ENCODE measurements around the gene CDHR2. TPM values are rescaled to one million over a fixed set of nuclear protein-coding genes. Genes with fewer than 3 reads are reported as not detected.
A peak's percentile ranks its signal among the peaks of the same experiment; 100 is the strongest.

The CDHR2 gene
- total RNA-seq, 1 donor = under 0.01 TPM

- no peaks in the 10 kb centered on the region for H3K79me2 ChIP-seq (ENCODE audit: insufficient read depth, low read length)
- no peak overlapping the region for H3K4me2 ChIP-seq (ENCODE audit: insufficient read depth, low read length)
- no peak for DNase-seq (ENCODE audit: insufficient read length, low spot score, missing footprints)
- no peaks in the 10 kb centered on the region for H3K9me3 ChIP-seq (ENCODE audit: low read depth, low read length)
- H3K27ac ChIP-seq (ENCODE audit: low read depth, low read length) = no peak overlapping the region
- H3K27me3 ChIP-seq (ENCODE audit: insufficient read depth, low read length) = no peaks in the 10 kb centered on the region
- no peak overlapping the region for H2AFZ ChIP-seq (ENCODE audit: low read length)
- H3K4me1 ChIP-seq (ENCODE audit: insufficient read depth, low read length) = peaks cover 3% of the 10 kb centered on the region
- TF ChIP-seq CTCF (IDR thresholded peaks at IDR 0.05; ENCODE audit: extremely low read depth, low read depth, low read length) = no peak
- H3K36me3 ChIP-seq (ENCODE audit: insufficient read depth, low read length) = peaks cover 25% of the 10 kb centered on the region
- peaks cover 1% of the 10 kb centered on the region for H4K20me1 ChIP-seq (ENCODE audit: insufficient read depth, low read length)
- H3K4me3 ChIP-seq (ENCODE audit: insufficient read depth, low read length) = no peak overlapping the region
Observed at GRCh38 chr5:176526462-176526861, 22.7 kb upstream of the CDHR2 start.

DNA sequence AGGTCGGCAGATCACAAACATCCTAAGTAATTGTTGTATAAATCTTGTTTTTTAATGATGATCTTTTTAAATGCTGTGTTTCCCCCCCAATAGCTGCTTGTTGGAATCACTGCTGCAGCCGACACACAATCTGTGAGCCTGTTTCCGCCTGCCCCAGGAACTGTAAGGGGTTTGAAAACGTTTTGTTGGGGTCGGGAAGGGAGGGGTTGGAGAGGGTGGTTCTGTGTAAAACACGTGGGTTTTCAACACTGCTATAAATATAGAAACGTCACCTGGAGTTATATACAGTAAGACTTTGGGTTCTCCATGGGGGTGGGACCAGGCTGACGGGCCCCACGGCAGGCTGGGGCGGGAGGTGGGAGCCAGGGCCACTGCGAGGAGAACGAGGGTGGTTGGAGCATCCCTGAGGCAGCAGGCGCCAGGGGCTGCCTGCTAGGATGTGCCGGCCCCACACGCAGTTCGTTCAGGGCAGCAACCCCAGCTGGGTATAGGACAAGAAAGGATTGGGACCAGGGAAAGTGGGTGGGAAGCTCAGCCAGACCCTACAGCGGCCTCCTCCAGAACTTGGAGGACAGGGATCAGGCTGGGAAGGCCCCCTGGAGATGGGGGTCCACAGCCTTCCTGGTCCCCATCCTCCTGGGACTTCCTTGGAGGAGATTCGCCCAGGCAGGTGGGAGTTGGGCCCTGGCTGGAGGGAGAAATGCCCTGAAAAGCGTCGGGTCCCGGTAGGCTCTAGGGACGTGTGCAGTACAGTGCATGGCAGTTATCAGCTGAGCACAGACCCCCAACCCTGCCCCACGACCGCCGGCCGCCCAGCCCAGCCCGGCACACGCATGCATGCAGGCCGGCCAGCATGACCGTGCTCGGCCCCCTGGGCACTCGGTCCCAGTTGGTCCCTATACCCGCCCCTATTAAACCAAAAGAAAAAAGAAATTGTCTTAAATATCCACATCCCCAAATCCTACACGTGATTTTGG is 21.6 kb upstream of the CDHR2 start:
- Histone ChIP-seq H3K4me2 (ENCODE audit: insufficient read depth, low read length) (no peak overlapping the region), H3K79me2 (ENCODE audit: insufficient read depth, low read length) (peaks cover 5% of the 10 kb centered on the region), H3K36me3 (ENCODE audit: insufficient read depth, low read length) (peaks cover 28% of the 10 kb centered on the region), H2AFZ (ENCODE audit: low read length) (no peak overlapping the region), H3K27ac (ENCODE audit: low read depth, low read length) (no peak overlapping the region), H3K9me3 (ENCODE audit: low read depth, low read length) (no peaks in the 10 kb centered on the region), H3K4me1 (ENCODE audit: insufficient read depth, low read length) (peaks cover 4% of the 10 kb centered on the region), H3K27me3 (ENCODE audit: insufficient read depth, low read length) (no peaks in the 10 kb centered on the region), H4K20me1 (ENCODE audit: insufficient read depth, low read length) (peaks cover 6% of the 10 kb centered on the region), H3K4me3 (ENCODE audit: insufficient read depth, low read length) (no peak overlapping the region)
- DNase-seq (ENCODE audit: insufficient read length, low spot score, missing footprints) = no peak
- no peak for TF ChIP-seq CTCF (IDR thresholded peaks at IDR 0.05; ENCODE audit: extremely low read depth, low read depth, low read length)

DNA sequence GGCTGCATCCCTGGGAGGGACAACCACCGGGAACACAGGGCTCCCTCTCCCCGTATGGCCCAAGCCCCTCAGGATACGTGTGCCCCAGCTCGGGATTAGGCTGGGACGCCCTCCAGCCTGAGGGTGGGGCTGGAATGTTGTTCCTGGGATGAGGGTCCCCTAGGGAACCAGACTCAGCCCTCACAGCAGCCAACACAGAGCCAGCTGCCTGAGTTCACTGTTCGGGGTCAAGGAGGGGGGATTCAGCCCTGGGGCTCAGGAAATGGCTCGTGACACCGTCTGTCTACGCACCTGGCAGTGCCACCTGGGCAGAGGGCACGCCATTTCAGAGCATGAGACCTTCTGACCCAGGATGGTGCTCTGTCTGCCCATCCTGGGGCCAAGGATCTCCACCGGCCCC is 20.8 kb upstream of the CDHR2 start:
- H3K4me2 ChIP-seq (ENCODE audit: insufficient read depth, low read length) = no peak overlapping the region
- H3K4me3 ChIP-seq (ENCODE audit: insufficient read depth, low read length) = no peak overlapping the region
- H3K27ac ChIP-seq (ENCODE audit: low read depth, low read length) = no peak overlapping the region
- DNase-seq (ENCODE audit: insufficient read length, low spot score, missing footprints) = peak; percentile 90
- H3K36me3 ChIP-seq (ENCODE audit: insufficient read depth, low read length) = peaks cover 28% of the 10 kb centered on the region
- H4K20me1 ChIP-seq (ENCODE audit: insufficient read depth, low read length) = peaks cover 13% of the 10 kb centered on the region
- no peak for TF ChIP-seq CTCF (IDR thresholded peaks at IDR 0.05; ENCODE audit: extremely low read depth, low read depth, low read length)
- H3K79me2 ChIP-seq (ENCODE audit: insufficient read depth, low read length) = peaks cover 12% of the 10 kb centered on the region
- H3K27me3 ChIP-seq (ENCODE audit: insufficient read depth, low read length) = no peaks in the 10 kb centered on the region
- peaks cover 4% of the 10 kb centered on the region for H3K4me1 ChIP-seq (ENCODE audit: insufficient read depth, low read length)
- no peaks in the 10 kb centered on the region for H3K9me3 ChIP-seq (ENCODE audit: low read depth, low read length)
- H2AFZ ChIP-seq (ENCODE audit: low read length) = no peak overlapping the region

GRCh38 chr5:176528761-176529115 is 20.4 kb upstream of the CDHR2 start:
- Histone ChIP-seq H4K20me1 (ENCODE audit: insufficient read depth, low read length) (peaks cover 18% of the 10 kb centered on the region), H3K9me3 (ENCODE audit: low read depth, low read length) (no peaks in the 10 kb centered on the region), H3K4me2 (ENCODE audit: insufficient read depth, low read length) (no peak overlapping the region), H2AFZ (ENCODE audit: low read length) (no peak overlapping the region), H3K79me2 (ENCODE audit: insufficient read depth, low read length) (peaks cover 17% of the 10 kb centered on the region), H3K36me3 (ENCODE audit: insufficient read depth, low read length) (peaks cover 28% of the 10 kb centered on the region), H3K4me1 (ENCODE audit: insufficient read depth, low read length) (peaks cover 4% of the 10 kb centered on the region), H3K27me3 (ENCODE audit: insufficient read depth, low read length) (no peaks in the 10 kb centered on the region), H3K27ac (ENCODE audit: low read depth, low read length) (no peak overlapping the region), H3K4me3 (ENCODE audit: insufficient read depth, low read length) (no peak overlapping the region)
- no peak for TF ChIP-seq CTCF (IDR thresholded peaks at IDR 0.05; ENCODE audit: extremely low read depth, low read depth, low read length)
- DNase-seq (ENCODE audit: insufficient read length, low spot score, missing footprints) = peak; percentile 55

Measured in osteoblast (primary cell).